Measurements from ENCODE around the gene PPFIBP2.

GRCh38 chr11:7546324-7546791, 32.6 kb downstream of the PPFIBP2 start:
- TF ChIP-seq, protein P1, sequence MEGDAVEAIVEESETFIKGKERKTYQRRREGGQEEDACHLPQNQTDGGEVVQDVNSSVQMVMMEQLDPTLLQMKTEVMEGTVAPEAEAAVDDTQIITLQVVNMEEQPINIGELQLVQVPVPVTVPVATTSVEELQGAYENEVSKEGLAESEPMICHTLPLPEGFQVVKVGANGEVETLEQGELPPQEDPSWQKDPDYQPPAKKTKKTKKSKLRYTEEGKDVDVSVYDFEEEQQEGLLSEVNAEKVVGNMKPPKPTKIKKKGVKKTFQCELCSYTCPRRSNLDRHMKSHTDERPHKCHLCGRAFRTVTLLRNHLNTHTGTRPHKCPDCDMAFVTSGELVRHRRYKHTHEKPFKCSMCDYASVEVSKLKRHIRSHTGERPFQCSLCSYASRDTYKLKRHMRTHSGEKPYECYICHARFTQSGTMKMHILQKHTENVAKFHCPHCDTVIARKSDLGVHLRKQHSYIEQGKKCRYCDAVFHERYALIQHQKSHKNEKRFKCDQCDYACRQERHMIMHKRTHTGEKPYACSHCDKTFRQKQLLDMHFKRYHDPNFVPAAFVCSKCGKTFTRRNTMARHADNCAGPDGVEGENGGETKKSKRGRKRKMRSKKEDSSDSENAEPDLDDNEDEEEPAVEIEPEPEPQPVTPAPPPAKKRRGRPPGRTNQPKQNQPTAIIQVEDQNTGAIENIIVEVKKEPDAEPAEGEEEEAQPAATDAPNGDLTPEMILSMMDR (IDR thresholded peaks at IDR 0.05): no peak
- no peak for TF ChIP-seq POLR2A (IDR thresholded peaks at IDR 0.05)

Data from thyroid gland (tissue), 4 donors.